HepG2 (cell line): ENCODE measurements around the gene RNASE2. TPM values are rescaled to one million over a fixed set of nuclear protein-coding genes. Genes with fewer than 3 reads are reported as not detected.

Experiments used
- ARNTL ChIP-seq: sonication (generic); formaldehyde crosslinking; IDR thresholded peaks from 2 replicates; pipeline ENCODE4 v1.4.0; 2020; ENCODE audit warnings: mild to moderate bottlenecking, missing genetic modification reagents
- DRAP1 ChIP-seq: IDR thresholded peaks from 2 replicates; pipeline ENCODE4 v1.6.1; 2016; ENCODE audit warnings: missing genetic modification reagents, missing compliant biosample characterization
- FOXC1 ChIP-seq: sonication (generic); formaldehyde crosslinking; IDR thresholded peaks from 2 replicates; pipeline ENCODE4 v1.8.0; 2022; ENCODE audit warnings: mild to moderate bottlenecking, missing genetic modification reagents, borderline replicate concordance
- GATAD1 ChIP-seq: IDR thresholded peaks from 2 replicates; pipeline ENCODE4 v1.6.1; 2016; ENCODE audit warnings: missing genetic modification reagents, missing compliant biosample characterization
- HINFP ChIP-seq: sonication (generic); formaldehyde crosslinking; IDR thresholded peaks from 2 replicates; pipeline ENCODE4 v1.4.0; 2020; ENCODE audit warnings: low read depth, mild to moderate bottlenecking, missing genetic modification reagents
- KDM2A ChIP-seq: sonication (generic); formaldehyde crosslinking; IDR thresholded peaks from 2 replicates; pipeline ENCODE4 v1.4.0; 2020; ENCODE audit warnings: low read depth, missing genetic modification reagents, borderline replicate concordance
- KLF11 ChIP-seq: IDR thresholded peaks from 2 replicates; pipeline ENCODE4 v1.6.1; 2016; ENCODE audit warnings: missing compliant biosample characterization
- TAF1 ChIP-seq: sonication (generic); formaldehyde crosslinking; IDR thresholded peaks from 2 replicates; pipeline ENCODE4 v1.4.0; 2020; ENCODE audit warnings: missing genetic modification reagents
- U2AF1 ChIP-seq: fragments of 200-400 bp; formaldehyde crosslinking; optimal IDR thresholded peaks from 2 replicates; pipeline ENCODE3; 2017; ENCODE audit warnings: mild to moderate bottlenecking, low read depth, low read length
- ZNF350 ChIP-seq: sonication (generic); formaldehyde crosslinking; IDR thresholded peaks from 2 replicates; pipeline ENCODE4 v1.4.0; 2020; ENCODE audit warnings: mild to moderate bottlenecking, low read depth, missing genetic modification reagents, borderline replicate concordance
- ZNF570 ChIP-seq: sonication (generic); formaldehyde crosslinking; IDR thresholded peaks from 2 replicates; pipeline ENCODE4 v1.4.0; 2020; ENCODE audit warnings: mild to moderate bottlenecking, missing genetic modification reagents, borderline replicate concordance
- polyA plus RNA-seq, 8 experiments: library from polyadenylated mRNA; depleted of rRNA in 3 of 8; stranded (reverse) in 7 of 8; unstranded in 1 of 8; fragments of >200 nt; fragmentation: Illumina TruSeq in 4 of 8; extraction: Trizol in 4 of 8; gene quantifications; 2 replicates each; pipeline versions ENCODE4 v1.2.1 to v1.2.3, GENCODE V29; 2011 to 2016; ENCODE audit warnings: low read depth in 4 of 8, missing spikeins in 1 of 8, mixed read lengths in 1 of 8; ENCODE audit not compliant: insufficient read depth in 1 of 8
- total RNA-seq, 5 experiments: library from RNA; depleted of rRNA; stranded (reverse); fragments of >200 nt; fragmentation: Illumina TruSeq; extraction: Trizol; gene quantifications; 2 replicates each; pipeline ENCODE4 v1.2.3, GENCODE V29; 2016; ENCODE audit warnings: low read depth in 1 of 5
- TF ChIP-seq, protein P1 (sequence below): sonication (generic); formaldehyde crosslinking; IDR thresholded peaks from 2 replicates; pipeline ENCODE4 v1.4.0; 2020; ENCODE audit warnings: missing genetic modification reagents, borderline replicate concordance
- TF ChIP-seq, protein P2 (sequence below): sonication (generic); formaldehyde crosslinking; IDR thresholded peaks from 2 replicates; pipeline ENCODE4 v1.5.0; 2020; ENCODE audit warnings: mild to moderate bottlenecking, missing genetic modification reagents

The RNASE2 gene
- total and polyA plus RNA-seq, 2 of the 13 experiments (the other 11 are each of a cell fraction or from before 2014, with no cell fraction given), result 0.69 TPM; not detected in 1

- TF ChIP-seq HINFP (CRISPR knock-in tag) (peak; percentile 30; the same call in 1 of the 2 replicates), U2AF1 (no peak), GATAD1 (0 out of 2 replicates have a peak, but pooled peaks have one; percentile 37), TAF1 (CRISPR knock-in tag) (peak; percentile 26), ZNF570 (no peak), KDM2A (CRISPR knock-in tag) (peak; percentile 94), ZNF350 (CRISPR knock-in tag) (peak; percentile 16; the same call in 1 of the 2 replicates), ARNTL (no peak), FOXC1 (no peak; the same call in 1 of the 2 replicates), DRAP1 (CRISPR knock-in tag) (peak; percentile 51), KLF11 (no peak)
- TF ChIP-seq, protein P1, sequence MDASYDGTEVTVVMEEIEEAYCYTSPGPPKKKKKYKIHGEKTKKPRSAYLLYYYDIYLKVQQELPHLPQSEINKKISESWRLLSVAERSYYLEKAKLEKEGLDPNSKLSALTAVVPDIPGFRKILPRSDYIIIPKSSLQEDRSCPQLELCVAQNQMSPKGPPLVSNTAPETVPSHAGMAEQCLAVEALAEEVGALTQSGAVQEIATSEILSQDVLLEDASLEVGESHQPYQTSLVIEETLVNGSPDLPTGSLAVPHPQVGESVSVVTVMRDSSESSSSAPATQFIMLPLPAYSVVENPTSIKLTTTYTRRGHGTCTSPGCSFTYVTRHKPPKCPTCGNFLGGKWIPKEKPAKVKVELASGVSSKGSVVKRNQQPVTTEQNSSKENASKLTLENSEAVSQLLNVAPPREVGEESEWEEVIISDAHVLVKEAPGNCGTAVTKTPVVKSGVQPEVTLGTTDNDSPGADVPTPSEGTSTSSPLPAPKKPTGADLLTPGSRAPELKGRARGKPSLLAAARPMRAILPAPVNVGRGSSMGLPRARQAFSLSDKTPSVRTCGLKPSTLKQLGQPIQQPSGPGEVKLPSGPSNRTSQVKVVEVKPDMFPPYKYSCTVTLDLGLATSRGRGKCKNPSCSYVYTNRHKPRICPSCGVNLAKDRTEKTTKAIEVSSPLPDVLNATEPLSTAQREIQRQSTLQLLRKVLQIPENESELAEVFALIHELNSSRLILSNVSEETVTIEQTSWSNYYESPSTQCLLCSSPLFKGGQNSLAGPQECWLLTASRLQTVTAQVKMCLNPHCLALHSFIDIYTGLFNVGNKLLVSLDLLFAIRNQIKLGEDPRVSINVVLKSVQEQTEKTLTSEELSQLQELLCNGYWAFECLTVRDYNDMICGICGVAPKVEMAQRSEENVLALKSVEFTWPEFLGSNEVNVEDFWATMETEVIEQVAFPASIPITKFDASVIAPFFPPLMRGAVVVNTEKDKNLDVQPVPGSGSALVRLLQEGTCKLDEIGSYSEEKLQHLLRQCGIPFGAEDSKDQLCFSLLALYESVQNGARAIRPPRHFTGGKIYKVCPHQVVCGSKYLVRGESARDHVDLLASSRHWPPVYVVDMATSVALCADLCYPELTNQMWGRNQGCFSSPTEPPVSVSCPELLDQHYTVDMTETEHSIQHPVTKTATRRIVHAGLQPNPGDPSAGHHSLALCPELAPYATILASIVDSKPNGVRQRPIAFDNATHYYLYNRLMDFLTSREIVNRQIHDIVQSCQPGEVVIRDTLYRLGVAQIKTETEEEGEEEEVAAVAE, result peak; percentile 33; the same call in 1 of the 2 replicates
- TF ChIP-seq, protein P2, sequence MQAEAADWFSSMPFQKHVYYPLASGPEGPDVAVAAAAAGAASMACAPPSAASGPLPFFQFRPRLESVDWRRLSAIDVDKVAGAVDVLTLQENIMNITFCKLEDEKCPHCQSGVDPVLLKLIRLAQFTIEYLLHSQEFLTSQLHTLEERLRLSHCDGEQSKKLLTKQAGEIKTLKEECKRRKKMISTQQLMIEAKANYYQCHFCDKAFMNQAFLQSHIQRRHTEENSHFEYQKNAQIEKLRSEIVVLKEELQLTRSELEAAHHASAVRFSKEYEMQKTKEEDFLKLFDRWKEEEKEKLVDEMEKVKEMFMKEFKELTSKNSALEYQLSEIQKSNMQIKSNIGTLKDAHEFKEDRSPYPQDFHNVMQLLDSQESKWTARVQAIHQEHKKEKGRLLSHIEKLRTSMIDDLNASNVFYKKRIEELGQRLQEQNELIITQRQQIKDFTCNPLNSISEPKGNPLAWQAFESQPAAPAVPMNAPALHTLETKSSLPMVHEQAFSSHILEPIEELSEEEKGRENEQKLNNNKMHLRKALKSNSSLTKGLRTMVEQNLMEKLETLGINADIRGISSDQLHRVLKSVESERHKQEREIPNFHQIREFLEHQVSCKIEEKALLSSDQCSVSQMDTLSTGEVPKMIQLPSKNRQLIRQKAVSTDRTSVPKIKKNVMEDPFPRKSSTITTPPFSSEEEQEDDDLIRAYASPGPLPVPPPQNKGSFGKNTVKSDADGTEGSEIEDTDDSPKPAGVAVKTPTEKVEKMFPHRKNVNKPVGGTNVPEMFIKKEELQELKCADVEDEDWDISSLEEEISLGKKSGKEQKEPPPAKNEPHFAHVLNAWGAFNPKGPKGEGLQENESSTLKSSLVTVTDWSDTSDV (CRISPR knock-in tag), result peak; percentile 73; the same call in 1 of the 2 replicates
Measured at GRCh38 chr14:20970983-20971704, 15.9 kb downstream of the RNASE2 start (continued).
